ENCODE results near the gene MRPL39.

MRPL39 gene

DNA sequence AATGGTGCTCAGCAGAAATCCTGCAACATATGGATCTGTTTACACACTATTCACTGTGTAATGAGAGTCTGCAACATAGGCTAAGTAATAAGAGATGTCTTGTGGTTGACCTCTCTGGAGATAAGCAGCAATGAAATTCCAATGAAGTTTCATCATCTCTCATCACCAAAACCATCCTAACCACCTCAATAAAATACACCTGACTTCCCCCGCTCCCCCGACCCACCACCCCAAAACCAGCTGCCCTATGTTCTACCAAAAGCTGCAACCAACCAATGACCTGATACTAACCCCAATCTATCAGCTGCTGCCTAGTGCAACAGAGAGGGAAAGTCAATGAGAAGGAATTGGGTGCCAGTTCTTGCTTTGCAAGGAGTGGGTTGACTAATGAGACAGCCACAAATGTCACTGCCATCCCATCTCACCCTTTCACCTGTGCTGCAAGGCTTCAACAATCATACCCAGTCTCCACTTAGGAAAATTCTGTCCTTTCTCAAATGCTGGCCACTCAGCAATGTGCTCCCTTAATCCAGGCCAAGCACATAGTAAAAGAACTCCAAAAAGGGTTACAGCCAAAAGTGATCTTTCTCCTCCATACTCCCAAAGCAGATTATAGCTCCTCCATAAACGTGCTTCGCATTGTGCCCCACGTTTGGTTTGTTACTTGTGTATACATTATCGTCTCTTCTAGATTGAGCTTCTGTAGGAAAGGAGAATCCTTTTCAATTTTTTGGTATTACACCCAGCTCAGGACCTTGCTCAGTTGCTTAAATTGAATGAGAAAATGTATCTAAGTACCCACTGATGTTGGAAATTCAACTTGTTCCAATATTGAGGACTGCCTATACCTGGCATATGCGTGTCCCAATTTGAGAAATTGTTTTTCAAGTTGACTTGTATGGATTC lies 29.0 kb downstream of the MRPL39 start:
- no peak for TF ChIP-seq BACH2 (CRISPR knock-in tag; IDR thresholded peaks at IDR 0.05; ENCODE audit: borderline replicate concordance)
- no peak for TF ChIP-seq ISL1 (CRISPR knock-in tag; IDR thresholded peaks at IDR 0.05)
- TF ChIP-seq ARNTL (CRISPR knock-in tag; IDR thresholded peaks at IDR 0.05; ENCODE audit: borderline replicate concordance, low read depth) = no peak
- no peak for TF ChIP-seq TOX (CRISPR knock-in tag; IDR thresholded peaks at IDR 0.05; ENCODE audit: borderline replicate concordance)
- no peak for TF ChIP-seq ZFP3 (CRISPR knock-in tag; IDR thresholded peaks at IDR 0.05)
- TF ChIP-seq ZC3H10 (CRISPR knock-in tag; IDR thresholded peaks at IDR 0.05) = no peak
- TF ChIP-seq, protein P1, sequence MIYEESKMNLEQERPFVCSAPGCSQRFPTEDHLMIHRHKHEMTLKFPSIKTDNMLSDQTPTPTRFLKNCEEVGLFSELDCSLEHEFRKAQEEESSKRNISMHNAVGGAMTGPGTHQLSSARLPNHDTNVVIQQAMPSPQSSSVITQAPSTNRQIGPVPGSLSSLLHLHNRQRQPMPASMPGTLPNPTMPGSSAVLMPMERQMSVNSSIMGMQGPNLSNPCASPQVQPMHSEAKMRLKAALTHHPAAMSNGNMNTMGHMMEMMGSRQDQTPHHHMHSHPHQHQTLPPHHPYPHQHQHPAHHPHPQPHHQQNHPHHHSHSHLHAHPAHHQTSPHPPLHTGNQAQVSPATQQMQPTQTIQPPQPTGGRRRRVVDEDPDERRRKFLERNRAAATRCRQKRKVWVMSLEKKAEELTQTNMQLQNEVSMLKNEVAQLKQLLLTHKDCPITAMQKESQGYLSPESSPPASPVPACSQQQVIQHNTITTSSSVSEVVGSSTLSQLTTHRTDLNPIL (CRISPR knock-in tag; IDR thresholded peaks at IDR 0.05; ENCODE audit: low read depth) = no peak

DNA sequence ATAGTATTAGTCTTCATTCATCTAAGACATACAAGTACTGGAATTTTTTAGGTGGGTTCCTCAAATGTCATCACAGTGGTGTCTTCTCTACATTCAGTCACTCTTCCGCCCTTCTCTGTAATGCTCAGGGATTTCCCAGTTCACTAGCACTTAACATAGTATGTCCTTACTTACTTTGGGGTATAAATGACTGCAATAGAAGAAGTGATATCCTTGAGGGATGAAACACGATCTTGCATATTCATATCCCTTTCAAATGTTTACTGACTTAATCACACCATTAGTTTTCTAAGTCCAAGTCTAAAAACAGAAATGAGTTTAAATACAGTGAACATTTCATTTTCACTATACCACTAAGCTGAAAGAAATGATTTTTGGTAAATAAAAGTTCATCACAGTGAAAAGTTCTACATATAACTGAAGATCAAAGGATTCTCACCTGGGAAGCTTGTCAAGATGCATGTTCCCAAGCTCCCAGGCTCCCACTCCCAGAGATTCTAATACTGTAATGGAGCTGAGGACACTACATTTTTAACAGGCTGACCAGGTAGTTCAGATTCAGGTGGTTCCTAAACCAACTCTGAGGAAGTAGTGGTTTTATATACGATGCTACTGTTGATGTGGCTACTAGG lies 29.7 kb downstream of the MRPL39 start:
- TF ChIP-seq ZNF565 (CRISPR knock-in tag; conservative IDR thresholded peaks at IDR 0.05; ENCODE audit: low read depth) (no peak), GLIS3 (CRISPR knock-in tag; IDR thresholded peaks at IDR 0.05) (no peak), TOX (CRISPR knock-in tag; IDR thresholded peaks at IDR 0.05; ENCODE audit: borderline replicate concordance) (no peak), ARNTL (CRISPR knock-in tag; IDR thresholded peaks at IDR 0.05; ENCODE audit: borderline replicate concordance, low read depth) (no peak), PPARA (CRISPR knock-in tag; IDR thresholded peaks at IDR 0.05; ENCODE audit: borderline replicate concordance) (no peak), ESRRG (CRISPR knock-in tag; IDR thresholded peaks at IDR 0.05) (no peak), BACH2 (CRISPR knock-in tag; IDR thresholded peaks at IDR 0.05; ENCODE audit: borderline replicate concordance) (no peak)
- ATAC-seq = no peak

More for the DNA sequence above, 29.0 kb downstream of the MRPL39 start:
- peak; percentile 11; the same call in 1 of the 3 replicates for ATAC-seq

DNA sequence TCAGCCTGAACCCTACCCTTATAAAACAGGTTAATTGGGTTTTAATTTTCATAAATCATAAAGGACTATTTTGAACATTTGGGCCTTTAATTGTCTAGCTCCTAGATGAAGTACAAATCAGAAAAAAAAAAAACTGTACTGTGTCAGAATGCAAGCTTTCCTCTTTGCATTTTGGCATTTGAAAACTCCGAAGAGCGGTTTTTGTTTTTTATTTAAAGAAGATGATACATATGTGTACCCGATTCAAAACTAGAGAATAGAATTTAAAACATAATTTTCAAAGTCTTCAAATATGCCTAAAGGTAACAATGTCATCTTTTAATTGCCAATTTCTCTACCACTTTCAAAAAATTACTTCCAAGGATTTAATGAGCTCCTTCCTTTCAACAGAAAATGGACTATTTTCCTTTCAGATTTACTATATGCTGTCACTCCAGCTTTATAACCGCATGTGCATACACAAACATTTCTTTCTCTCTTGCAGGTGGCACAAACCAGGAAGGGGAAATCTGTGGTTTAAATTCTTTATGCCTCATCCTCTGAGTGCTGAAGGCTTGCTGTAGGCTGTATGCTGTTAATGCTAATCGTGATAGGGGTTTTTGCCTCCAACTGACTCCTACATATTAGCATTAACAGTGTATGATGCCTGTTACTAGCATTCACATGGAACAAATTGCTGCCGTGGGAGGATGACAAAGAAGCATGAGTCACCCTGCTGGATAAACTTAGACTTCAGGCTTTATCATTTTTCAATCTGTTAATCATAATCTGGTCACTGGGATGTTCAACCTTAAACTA lies 33.7 kb downstream of the MRPL39 start:
- TF ChIP-seq SNAI2 (CRISPR knock-in tag; IDR thresholded peaks at IDR 0.05) = no peak
- TF ChIP-seq ISL1 (CRISPR knock-in tag; IDR thresholded peaks at IDR 0.05) = 0 out of 2 replicates have a peak, but pooled peaks have one; percentile 48
- no peak for TF ChIP-seq CSDC2 (CRISPR knock-in tag; IDR thresholded peaks at IDR 0.05)
- TF ChIP-seq ZFP3 (CRISPR knock-in tag; IDR thresholded peaks at IDR 0.05) = peak; percentile 36; the same call in 1 of the 2 replicates
- ATAC-seq = peak; percentile 93

DNA sequence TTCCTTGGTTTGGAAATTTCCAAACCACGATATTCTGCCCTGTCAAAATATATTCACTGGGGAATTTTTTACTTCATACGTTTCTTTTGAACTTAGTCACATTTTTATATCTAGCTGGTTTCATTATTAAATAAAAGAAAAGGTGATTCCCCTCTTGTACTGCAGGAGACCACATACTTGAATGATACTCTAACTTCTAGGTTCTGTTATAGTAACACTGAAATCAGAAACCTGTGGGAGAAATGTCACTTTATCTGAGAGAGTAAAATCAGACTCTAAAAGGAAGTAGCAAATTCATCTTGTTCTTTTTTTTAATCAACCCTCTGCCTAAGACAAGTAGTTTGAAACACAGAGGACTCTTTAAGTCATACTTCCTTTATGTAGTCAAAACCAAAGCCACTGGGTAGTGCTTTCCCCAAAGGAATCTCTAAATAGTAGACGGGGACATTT lies 34.4 kb downstream of the MRPL39 start:
- peak; percentile 53 for ATAC-seq

More for the DNA sequence above, 34.4 kb downstream of the MRPL39 start:
- TF ChIP-seq OSR1 (CRISPR knock-in tag; IDR thresholded peaks at IDR 0.05) = no peak
- TF ChIP-seq ZFP3 (CRISPR knock-in tag; IDR thresholded peaks at IDR 0.05) = no peak
- TF ChIP-seq, protein P2, sequence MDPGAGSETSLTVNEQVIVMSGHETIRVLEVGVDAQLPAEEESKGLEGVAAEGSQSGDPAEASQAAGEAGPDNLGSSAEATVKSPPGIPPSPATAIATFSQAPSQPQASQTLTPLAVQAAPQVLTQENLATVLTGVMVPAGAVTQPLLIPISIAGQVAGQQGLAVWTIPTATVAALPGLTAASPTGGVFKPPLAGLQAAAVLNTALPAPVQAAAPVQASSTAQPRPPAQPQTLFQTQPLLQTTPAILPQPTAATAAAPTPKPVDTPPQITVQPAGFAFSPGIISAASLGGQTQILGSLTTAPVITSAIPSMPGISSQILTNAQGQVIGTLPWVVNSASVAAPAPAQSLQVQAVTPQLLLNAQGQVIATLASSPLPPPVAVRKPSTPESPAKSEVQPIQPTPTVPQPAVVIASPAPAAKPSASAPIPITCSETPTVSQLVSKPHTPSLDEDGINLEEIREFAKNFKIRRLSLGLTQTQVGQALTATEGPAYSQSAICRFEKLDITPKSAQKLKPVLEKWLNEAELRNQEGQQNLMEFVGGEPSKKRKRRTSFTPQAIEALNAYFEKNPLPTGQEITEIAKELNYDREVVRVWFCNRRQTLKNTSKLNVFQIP (CRISPR knock-in tag; IDR thresholded peaks at IDR 0.05; ENCODE audit: borderline replicate concordance, low read depth) = no peak
- TF ChIP-seq ZFP30 (CRISPR knock-in tag; IDR thresholded peaks at IDR 0.05) = no peak
- TF ChIP-seq ZNF565 (CRISPR knock-in tag; conservative IDR thresholded peaks at IDR 0.05; ENCODE audit: low read depth) = no peak
- no peak for TF ChIP-seq ZNF70 (CRISPR knock-in tag; IDR thresholded peaks at IDR 0.05)
- no peak for TF ChIP-seq ZC3H10 (CRISPR knock-in tag; IDR thresholded peaks at IDR 0.05)
- TF ChIP-seq RARB (CRISPR knock-in tag; IDR thresholded peaks at IDR 0.05) = no peak
- no peak for TF ChIP-seq ZNF8 (CRISPR knock-in tag; IDR thresholded peaks at IDR 0.05)
- TF ChIP-seq, protein P3, sequence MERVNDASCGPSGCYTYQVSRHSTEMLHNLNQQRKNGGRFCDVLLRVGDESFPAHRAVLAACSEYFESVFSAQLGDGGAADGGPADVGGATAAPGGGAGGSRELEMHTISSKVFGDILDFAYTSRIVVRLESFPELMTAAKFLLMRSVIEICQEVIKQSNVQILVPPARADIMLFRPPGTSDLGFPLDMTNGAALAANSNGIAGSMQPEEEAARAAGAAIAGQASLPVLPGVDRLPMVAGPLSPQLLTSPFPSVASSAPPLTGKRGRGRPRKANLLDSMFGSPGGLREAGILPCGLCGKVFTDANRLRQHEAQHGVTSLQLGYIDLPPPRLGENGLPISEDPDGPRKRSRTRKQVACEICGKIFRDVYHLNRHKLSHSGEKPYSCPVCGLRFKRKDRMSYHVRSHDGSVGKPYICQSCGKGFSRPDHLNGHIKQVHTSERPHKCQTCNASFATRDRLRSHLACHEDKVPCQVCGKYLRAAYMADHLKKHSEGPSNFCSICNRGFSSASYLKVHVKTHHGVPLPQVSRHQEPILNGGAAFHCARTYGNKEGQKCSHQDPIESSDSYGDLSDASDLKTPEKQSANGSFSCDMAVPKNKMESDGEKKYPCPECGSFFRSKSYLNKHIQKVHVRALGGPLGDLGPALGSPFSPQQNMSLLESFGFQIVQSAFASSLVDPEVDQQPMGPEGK (CRISPR knock-in tag; IDR thresholded peaks at IDR 0.05; ENCODE audit: borderline replicate concordance) = no peak
- no peak for TF ChIP-seq TCF4 (CRISPR knock-in tag; IDR thresholded peaks at IDR 0.05; ENCODE audit: borderline replicate concordance)
- TF ChIP-seq CSDC2 (CRISPR knock-in tag; IDR thresholded peaks at IDR 0.05) = no peak
- TF ChIP-seq ISL1 (CRISPR knock-in tag; IDR thresholded peaks at IDR 0.05) = no peak
- no peak for TF ChIP-seq ESRRG (CRISPR knock-in tag; IDR thresholded peaks at IDR 0.05)
- TF ChIP-seq, protein P4, sequence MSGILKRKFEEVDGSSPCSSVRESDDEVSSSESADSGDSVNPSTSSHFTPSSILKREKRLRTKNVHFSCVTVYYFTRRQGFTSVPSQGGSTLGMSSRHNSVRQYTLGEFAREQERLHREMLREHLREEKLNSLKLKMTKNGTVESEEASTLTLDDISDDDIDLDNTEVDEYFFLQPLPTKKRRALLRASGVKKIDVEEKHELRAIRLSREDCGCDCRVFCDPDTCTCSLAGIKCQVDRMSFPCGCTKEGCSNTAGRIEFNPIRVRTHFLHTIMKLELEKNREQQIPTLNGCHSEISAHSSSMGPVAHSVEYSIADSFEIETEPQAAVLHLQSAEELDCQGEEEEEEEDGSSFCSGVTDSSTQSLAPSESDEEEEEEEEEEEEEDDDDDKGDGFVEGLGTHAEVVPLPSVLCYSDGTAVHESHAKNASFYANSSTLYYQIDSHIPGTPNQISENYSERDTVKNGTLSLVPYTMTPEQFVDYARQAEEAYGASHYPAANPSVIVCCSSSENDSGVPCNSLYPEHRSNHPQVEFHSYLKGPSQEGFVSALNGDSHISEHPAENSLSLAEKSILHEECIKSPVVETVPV (CRISPR knock-in tag; IDR thresholded peaks at IDR 0.05) = no peak
- TF ChIP-seq, protein P5, sequence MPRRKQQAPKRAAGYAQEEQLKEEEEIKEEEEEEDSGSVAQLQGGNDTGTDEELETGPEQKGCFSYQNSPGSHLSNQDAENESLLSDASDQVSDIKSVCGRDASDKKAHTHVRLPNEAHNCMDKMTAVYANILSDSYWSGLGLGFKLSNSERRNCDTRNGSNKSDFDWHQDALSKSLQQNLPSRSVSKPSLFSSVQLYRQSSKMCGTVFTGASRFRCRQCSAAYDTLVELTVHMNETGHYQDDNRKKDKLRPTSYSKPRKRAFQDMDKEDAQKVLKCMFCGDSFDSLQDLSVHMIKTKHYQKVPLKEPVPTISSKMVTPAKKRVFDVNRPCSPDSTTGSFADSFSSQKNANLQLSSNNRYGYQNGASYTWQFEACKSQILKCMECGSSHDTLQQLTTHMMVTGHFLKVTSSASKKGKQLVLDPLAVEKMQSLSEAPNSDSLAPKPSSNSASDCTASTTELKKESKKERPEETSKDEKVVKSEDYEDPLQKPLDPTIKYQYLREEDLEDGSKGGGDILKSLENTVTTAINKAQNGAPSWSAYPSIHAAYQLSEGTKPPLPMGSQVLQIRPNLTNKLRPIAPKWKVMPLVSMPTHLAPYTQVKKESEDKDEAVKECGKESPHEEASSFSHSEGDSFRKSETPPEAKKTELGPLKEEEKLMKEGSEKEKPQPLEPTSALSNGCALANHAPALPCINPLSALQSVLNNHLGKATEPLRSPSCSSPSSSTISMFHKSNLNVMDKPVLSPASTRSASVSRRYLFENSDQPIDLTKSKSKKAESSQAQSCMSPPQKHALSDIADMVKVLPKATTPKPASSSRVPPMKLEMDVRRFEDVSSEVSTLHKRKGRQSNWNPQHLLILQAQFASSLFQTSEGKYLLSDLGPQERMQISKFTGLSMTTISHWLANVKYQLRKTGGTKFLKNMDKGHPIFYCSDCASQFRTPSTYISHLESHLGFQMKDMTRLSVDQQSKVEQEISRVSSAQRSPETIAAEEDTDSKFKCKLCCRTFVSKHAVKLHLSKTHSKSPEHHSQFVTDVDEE (CRISPR knock-in tag; IDR thresholded peaks at IDR 0.05) = no peak

Data from SK-N-SH treated with all-trans-retinoic acid at 6 μM for 48 hours (cell line).